MM.1S (cell line): Measurements from ENCODE around the gene GRAMD1B.

ENCODE experiments used
- DNase-seq: peaks from one replicate; pipeline ENCODE4 v3.0.0-alpha.2; 2015
- H2AFZ ChIP-seq: fragments of 300-600 bp; sonication (generic); 2 replicates; pipeline ENCODE4 v1.6.0; 2016; ENCODE audit warnings: antibody characterized with exemption, low read length
- H3F3A ChIP-seq: fragments of 300-600 bp; sonication (generic); 2 replicates; pipeline ENCODE4 v1.6.1; 2016; ENCODE audit warnings: mild to moderate bottlenecking, antibody characterized with exemption, low read length, moderate library complexity, mixed read lengths; ENCODE audit not compliant: insufficient read depth
- H3K27ac ChIP-seq: fragments of 300-600 bp; sonication (generic); 2 replicates; pipeline ENCODE4 v1.5.1; 2016; ENCODE audit warnings: mild to moderate bottlenecking, low read length
- H3K27me3 ChIP-seq: fragments of 300-600 bp; sonication (generic); replicated peaks from 2 replicates; pipeline ENCODE4 v1.6.0; 2016; ENCODE audit warnings: low read length; ENCODE audit not compliant: insufficient read depth
- H3K36me3 ChIP-seq: fragments of 300-600 bp; sonication (generic); replicated peaks from 2 replicates; pipeline ENCODE4 v1.6.1; 2016; ENCODE audit warnings: mild to moderate bottlenecking, low read length, mixed read lengths; ENCODE audit not compliant: insufficient read depth
- H3K4me1 ChIP-seq: fragments of 300-600 bp; sonication (generic); 2 replicates; pipeline ENCODE4 v1.6.1; 2016; ENCODE audit warnings: low read length, mixed read lengths
- H3K4me2 ChIP-seq: fragments of 300-600 bp; sonication (generic); 2 replicates; pipeline ENCODE4 v1.6.0; 2016; ENCODE audit warnings: low read depth, low read length
- H3K4me3 ChIP-seq: fragments of 300-600 bp; sonication (generic); 2 replicates; pipeline ENCODE4 v1.5.1; 2016; ENCODE audit warnings: low read length, mixed read lengths
- H3K79me2 ChIP-seq: fragments of 300-600 bp; sonication (generic); 2 replicates; pipeline ENCODE4 v1.6.1; 2016; ENCODE audit warnings: mixed run types, low read length, mixed read lengths
- H3K9ac ChIP-seq: fragments of 300-600 bp; sonication (generic); 2 replicates; pipeline ENCODE4 v1.6.1; 2016; ENCODE audit warnings: low read length, mixed read lengths
- H3K9me2 ChIP-seq: fragments of 300-600 bp; sonication (generic); replicated peaks from 2 replicates; pipeline ENCODE4 v1.6.1; 2016; ENCODE audit warnings: mild to moderate bottlenecking, low read length, mixed read lengths; ENCODE audit not compliant: insufficient read depth
- H3K9me3 ChIP-seq: fragments of 300-600 bp; sonication (generic); replicated peaks from 2 replicates; pipeline ENCODE4 v1.6.1; 2016; ENCODE audit warnings: mild to moderate bottlenecking, low read length, mixed read lengths; ENCODE audit not compliant: insufficient read depth
- H4K20me1 ChIP-seq: fragments of 300-600 bp; sonication (generic); 2 replicates; pipeline ENCODE4 v1.6.1; 2016; ENCODE audit warnings: mild to moderate bottlenecking, low read length, moderate library complexity, mixed read lengths; ENCODE audit not compliant: insufficient read depth
- CTCF ChIP-seq: fragments of 300-600 bp; sonication (generic); IDR thresholded peaks from 2 replicates; pipeline ENCODE4 v1.5.1; 2016; ENCODE audit warnings: antibody characterized with exemption, low read length, mixed read lengths
- EZH2 ChIP-seq: fragments of 300-600 bp; sonication (generic); optimal IDR thresholded peaks from 2 replicates; pipeline ENCODE3; 2017; ENCODE audit warnings: low read depth, mild to moderate bottlenecking, antibody characterized with exemption, low read length, mixed read lengths
- EZH2phosphoT487 ChIP-seq: fragments of 300-600 bp; sonication (generic); IDR thresholded peaks from 2 replicates; pipeline ENCODE4 v1.6.1; 2018; ENCODE audit warnings: antibody characterized with exemption, low read length

GRAMD1B gene

GRCh38 chr11:123404676-123405075 is 25.4 kb upstream of the GRAMD1B start:
- H4K20me1 ChIP-seq, result no peaks in the 10 kb centered on the region
- H3K4me3 ChIP-seq, result no peak overlapping the region
- H3F3A ChIP-seq, result peaks cover 5% of the 10 kb centered on the region; the same call in 1 of the 2 replicates
- H3K4me2 ChIP-seq, result no peak overlapping the region
- no peak overlapping the region for H3K9ac ChIP-seq
- H3K36me3 ChIP-seq, result no peaks in the 10 kb centered on the region
- H3K27me3 ChIP-seq, result peaks cover 8% of the 10 kb centered on the region; the same call in 1 of the 2 replicates
- H3K4me1 ChIP-seq, result peaks cover 9% of the 10 kb centered on the region; the same call in 1 of the 2 replicates
- TF ChIP-seq EZH2 (no peak), EZH2phosphoT487 (no peak), CTCF (no peak)
- H2AFZ ChIP-seq, result no peak overlapping the region
- H3K9me2 ChIP-seq, result no peaks in the 10 kb centered on the region
- no peak for DNase-seq
- H3K79me2 ChIP-seq, result no peaks in the 10 kb centered on the region
- H3K9me3 ChIP-seq, result no peaks in the 10 kb centered on the region
- H3K27ac ChIP-seq, result no peak overlapping the region

- Histone ChIP-seq H3K79me2 (no peaks in the 10 kb centered on the region), H3K4me2 (no peak overlapping the region), H4K20me1 (no peaks in the 10 kb centered on the region), H3K9me3 (no peaks in the 10 kb centered on the region), H3K27ac (no peak overlapping the region), H3K9ac (no peak overlapping the region), H3K9me2 (no peaks in the 10 kb centered on the region), H3K27me3 (peaks cover 8% of the 10 kb centered on the region; the same call in 1 of the 2 replicates), H3K4me1 (peaks cover 9% of the 10 kb centered on the region; the same call in 1 of the 2 replicates), H3K36me3 (no peaks in the 10 kb centered on the region), H3F3A (peaks cover 5% of the 10 kb centered on the region; the same call in 1 of the 2 replicates), H3K4me3 (no peak overlapping the region), H2AFZ (no peak overlapping the region)
- TF ChIP-seq EZH2 (no peak), CTCF (no peak), EZH2phosphoT487 (no peak)
- no peak for DNase-seq
Measured at GRCh38 chr11:123405123-123405592, 24.9 kb upstream of the GRAMD1B start.

GRCh38 chr11:123406441-123407129 is 23.5 kb upstream of the GRAMD1B start:
- no peaks in the 10 kb centered on the region for H3K9me3 ChIP-seq
- TF ChIP-seq EZH2phosphoT487, result no peak
- TF ChIP-seq EZH2, result no peak
- TF ChIP-seq CTCF, result no peak
- H2AFZ ChIP-seq, result no peak overlapping the region
- H3F3A ChIP-seq, result peaks cover 5% of the 10 kb centered on the region; the same call in 1 of the 2 replicates
- DNase-seq, result peak; percentile 54
- H3K36me3 ChIP-seq, result no peaks in the 10 kb centered on the region
- no peaks in the 10 kb centered on the region for H3K79me2 ChIP-seq
- H3K9ac ChIP-seq, result no peak overlapping the region
- H3K4me3 ChIP-seq, result peak overlapping the region; percentile 56
- peaks cover 9% of the 10 kb centered on the region; the same call in 1 of the 2 replicates for H3K4me1 ChIP-seq
- peaks cover 8% of the 10 kb centered on the region; the same call in 1 of the 2 replicates for H3K27me3 ChIP-seq
- H4K20me1 ChIP-seq, result no peaks in the 10 kb centered on the region
- H3K9me2 ChIP-seq, result no peaks in the 10 kb centered on the region
- H3K4me2 ChIP-seq, result peak overlapping the region; percentile 92
- no peak overlapping the region for H3K27ac ChIP-seq
